Small intestine (tissue), 7 donors: ENCODE measurements around the gene CRABP2. TPM values are rescaled to one million over a fixed set of nuclear protein-coding genes. Genes with fewer than 3 reads are reported as not detected.

Experiments
- DNase-seq, 2 donors: peaks; one replicate each; pipeline versions ENCODE4 v3.0.0 to v3.0.0-alpha.2; 2013
- FAIRE-seq: peaks from 2 replicates; lab custom pipeline; 2012; peaks lifted over from hg19 to GRCh38; lab: Jason Lieb, UNC
- H3K27ac ChIP-seq, 3 donors: one replicate each; pipeline ENCODE4 v1.5.1; 2013; ENCODE audit warnings: low read length in 2 of 3, mild to moderate bottlenecking in 2 of 3, control low read depth in 1 of 3, inconsistent platforms in 1 of 3, low read depth in 1 of 3, moderate library complexity in 1 of 3
- H3K27me3 ChIP-seq, 3 donors: one replicate each; pipeline ENCODE4 v1.6.1; 2013; ENCODE audit warnings: low read length in 3 of 3, inconsistent platforms in 1 of 3; ENCODE audit not compliant: control insufficient read depth in 3 of 3, insufficient read depth in 3 of 3
- H3K36me3 ChIP-seq, 3 donors: one replicate each; pipeline ENCODE4 v1.6.1; 2013; ENCODE audit warnings: low read length in 3 of 3, inconsistent platforms in 1 of 3, low read depth in 1 of 3, mild to moderate bottlenecking in 1 of 3, moderate library complexity in 1 of 3; ENCODE audit not compliant: control insufficient read depth in 3 of 3, insufficient read depth in 2 of 3
- H3K4me1 ChIP-seq, 3 donors: one replicate each; pipeline ENCODE4 v1.6.1; 2013; ENCODE audit warnings: low read length in 2 of 3, inconsistent platforms in 1 of 3, low read depth in 1 of 3, mild to moderate bottlenecking in 1 of 3, moderate library complexity in 1 of 3; ENCODE audit not compliant: control insufficient read depth in 3 of 3, insufficient read depth in 2 of 3
- H3K4me3 ChIP-seq, 3 donors: one replicate each; pipeline ENCODE4 v1.5.1; 2013; ENCODE audit warnings: low read length in 3 of 3, control low read depth in 1 of 3, inconsistent platforms in 1 of 3, low read depth in 1 of 3, mild to moderate bottlenecking in 1 of 3, moderate library complexity in 1 of 3
- H3K9me3 ChIP-seq, 2 donors: one replicate each; pipeline ENCODE4 v1.6.1; 2013; ENCODE audit warnings: low read depth in 1 of 2, low read length in 1 of 2; ENCODE audit not compliant: control insufficient read depth in 2 of 2, insufficient read depth in 1 of 2
- WGBS, 3 donors: extraction: QIAGEN DNeasy Blood & Tissue Kit; methylation state at CpG; one replicate each; pipeline ENCODE4 v1.1.7; 2013; 5-methylcytosine and 5-hydroxymethylcytosine counted together
- polyA plus RNA-seq, 4 donors: library from polyadenylated mRNA; stranded (reverse) in 3 of 4; unstranded in 1 of 4; fragments of 200-250 nt in 3 of 4; fragments of 120-200 nt in 1 of 4; gene quantifications; one replicate each; pipeline versions ENCODE4 v1.2.1 to v1.2.3, GENCODE V29; 2013
- donor health status: healthy with polysubstance abuse.
- donor health status: control.
- donor health status: control.
- donor health status: Bipolar disorder and iron deficiency.
- donor health status: healthy.

The CRABP2 gene
- polyA plus RNA-seq, 4 donors = 0.81 to 3.1 (median 1.4) TPM

DNA sequence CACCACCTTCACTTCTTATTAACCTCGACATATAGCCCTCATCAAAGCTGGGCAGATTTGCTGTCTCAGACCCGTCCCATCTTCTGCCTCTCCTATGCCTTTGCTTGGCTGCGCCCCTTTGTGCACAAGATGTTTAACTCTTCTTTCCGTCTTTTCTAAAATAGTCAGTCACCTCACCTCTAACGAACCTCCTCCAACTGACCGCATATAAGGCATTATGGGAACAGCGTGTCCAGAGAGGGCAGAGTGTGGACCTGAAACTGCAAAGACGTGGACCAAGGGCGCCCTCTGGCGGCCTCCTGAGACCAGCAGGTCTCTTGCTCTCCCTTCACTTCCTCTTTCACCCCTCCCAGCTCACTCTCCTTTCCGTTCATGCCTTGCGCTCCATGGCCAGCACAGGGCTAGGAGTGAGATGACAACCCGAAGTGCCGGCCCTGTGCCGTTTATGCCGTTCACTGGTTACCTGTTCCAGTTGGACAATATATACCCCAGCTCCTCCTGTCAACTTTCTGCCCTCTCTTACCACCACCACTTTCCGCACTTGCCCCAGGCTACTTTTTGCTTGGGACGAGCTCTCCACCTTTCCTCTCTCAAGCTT is 20.4 kb upstream of the CRABP2 start:
- DNase-seq = peak; percentile 91 to 94
- Histone ChIP-seq H3K4me1 (peaks cover 8 to 34% (median 12%) of the 10 kb centered on the region in 3 donors), H3K9me3 (no peaks in the 10 kb centered on the region), H3K27ac (peak overlapping the region in 1 of 3 donors; percentile 3), H3K4me3 (peak overlapping the region in 2 of 3 donors; percentile 72 to 95), H3K36me3 (peaks cover 11 to 53% (median 17%) of the 10 kb centered on the region in 3 donors), H3K27me3 (no peaks in the 10 kb centered on the region)
- FAIRE-seq = no peak
- WGBS, 3 donors = 10 to 13% (median 12%) methylated on average over 18 of the region's 18 CpGs

DNA sequence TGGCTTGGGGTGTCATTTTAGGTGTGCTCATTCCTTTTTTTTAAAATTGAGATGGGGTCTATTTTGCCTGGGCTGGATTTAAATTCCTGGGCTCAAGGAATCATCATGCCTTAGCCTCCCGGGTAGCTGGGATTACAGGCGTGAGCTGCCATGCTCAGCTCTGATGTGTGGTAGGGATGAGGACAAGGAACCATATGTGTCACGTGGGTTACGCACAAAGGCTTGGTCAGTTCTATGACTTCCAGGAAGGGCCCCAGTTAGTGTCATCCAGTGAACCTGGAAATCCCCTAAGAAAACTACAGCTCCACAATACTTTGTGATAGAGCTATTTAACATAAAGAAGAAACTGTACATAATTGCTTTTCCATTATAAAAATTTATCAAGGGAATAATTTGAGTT is 16.2 kb upstream of the CRABP2 start:
- no peak for FAIRE-seq
- no peak for DNase-seq
- Histone ChIP-seq H3K4me1 (peaks cover 2 to 13% (median 4%) of the 10 kb centered on the region in 3 donors), H3K9me3 (no peaks in the 10 kb centered on the region), H3K27ac (no peak overlapping the region), H3K36me3 (peaks cover 11 to 53% (median 17%) of the 10 kb centered on the region in 3 donors), H3K27me3 (no peaks in the 10 kb centered on the region), H3K4me3 (no peak overlapping the region)
- 77 to 92% (median 80%) methylated on average over 4 of the region's 4 CpGs for WGBS, 3 donors

DNA sequence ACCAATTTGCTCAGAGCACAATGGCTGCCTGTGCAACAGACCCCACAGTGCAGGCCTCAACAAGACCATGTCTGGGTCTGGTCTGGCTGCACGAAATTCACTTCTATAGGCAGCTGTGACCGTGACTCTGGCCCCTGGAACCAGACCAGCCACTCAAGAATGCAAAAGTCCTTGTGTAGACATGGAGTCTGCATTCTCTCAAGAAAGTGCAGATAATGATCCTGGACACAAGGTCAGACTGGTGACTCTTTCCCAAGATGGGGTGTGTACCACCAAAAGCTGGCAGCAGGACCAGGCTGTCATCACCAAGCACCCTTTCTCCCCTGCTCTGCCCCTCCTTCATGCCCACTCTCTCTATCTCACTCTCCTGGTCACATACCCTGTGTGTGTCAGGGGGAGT is 15.7 kb upstream of the CRABP2 start:
- Histone ChIP-seq H3K27me3 (no peaks in the 10 kb centered on the region), H3K9me3 (no peaks in the 10 kb centered on the region), H3K27ac (no peak overlapping the region), H3K4me1 (peaks cover 2 to 9% (median 4%) of the 10 kb centered on the region in 3 donors), H3K36me3 (peaks cover 11 to 49% (median 17%) of the 10 kb centered on the region in 3 donors), H3K4me3 (no peak overlapping the region)
- FAIRE-seq (no peak), DNase-seq (no peak)
- WGBS, 3 donors = 70 to 94% (median 79%) methylated on average over 2 of the region's 2 CpGs

DNA sequence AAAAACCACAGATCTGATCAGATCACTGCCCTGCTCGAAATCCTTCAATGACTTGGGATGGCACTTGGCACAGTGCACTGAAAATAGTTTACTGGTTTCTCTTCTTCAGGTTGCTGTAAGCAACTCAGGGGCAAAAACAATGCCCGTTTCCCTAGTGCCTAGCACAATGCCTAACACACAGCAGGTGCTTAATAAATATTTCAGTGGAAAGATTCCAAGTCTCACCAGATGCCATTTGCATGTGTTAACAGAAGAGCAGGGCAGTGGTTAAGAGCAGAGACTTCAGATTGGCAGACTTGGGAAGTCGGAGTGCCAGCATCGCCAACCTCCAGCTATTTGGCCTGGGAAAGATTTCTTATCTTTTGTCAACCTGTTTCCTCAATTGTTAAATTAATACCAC is 12.0 kb upstream of the CRABP2 start:
- WGBS, 3 donors = 73 to 86% (median 75%) methylated on average over 4 of the region's 4 CpGs
- FAIRE-seq = no peak

DNA sequence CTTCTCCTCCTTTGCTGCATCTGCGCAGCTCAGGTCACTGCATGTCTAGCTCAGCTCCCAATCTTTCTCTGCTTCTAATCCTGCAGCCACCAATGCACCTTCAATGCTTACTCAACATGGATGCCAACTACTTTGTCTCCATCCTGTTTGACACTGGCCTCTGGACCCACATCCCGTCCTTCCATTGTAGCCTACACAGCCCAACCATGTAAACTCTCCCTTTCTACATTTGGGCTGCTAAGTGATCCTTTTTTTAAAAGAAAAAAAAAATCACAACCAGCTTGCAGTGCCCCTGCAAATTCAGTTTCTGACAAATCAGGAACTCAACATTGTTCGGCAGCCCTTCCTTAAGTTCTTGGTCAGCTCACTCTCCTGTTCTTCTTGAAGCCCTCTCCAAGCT is 9.4 kb upstream of the CRABP2 start:
- WGBS, 3 donors = 76 to 94% (median 89%) methylated on average over 3 of the region's 3 CpGs
- Histone ChIP-seq H3K36me3 (peaks cover 0 to 13% (median 0%) of the 10 kb centered on the region in 3 donors), H3K27ac (no peak overlapping the region), H3K27me3 (no peaks in the 10 kb centered on the region), H3K4me1 (no peaks in the 10 kb centered on the region), H3K4me3 (no peak overlapping the region), H3K9me3 (no peaks in the 10 kb centered on the region)
- FAIRE-seq (no peak), DNase-seq (no peak)

More for the DNA sequence above, 12.0 kb upstream of the CRABP2 start:
- Histone ChIP-seq H3K9me3 (no peaks in the 10 kb centered on the region), H3K27me3 (no peaks in the 10 kb centered on the region), H3K27ac (no peak overlapping the region), H3K4me1 (no peaks in the 10 kb centered on the region), H3K36me3 (peaks cover 4 to 17% (median 8%) of the 10 kb centered on the region in 3 donors), H3K4me3 (no peak overlapping the region)
- DNase-seq = no peak

DNA sequence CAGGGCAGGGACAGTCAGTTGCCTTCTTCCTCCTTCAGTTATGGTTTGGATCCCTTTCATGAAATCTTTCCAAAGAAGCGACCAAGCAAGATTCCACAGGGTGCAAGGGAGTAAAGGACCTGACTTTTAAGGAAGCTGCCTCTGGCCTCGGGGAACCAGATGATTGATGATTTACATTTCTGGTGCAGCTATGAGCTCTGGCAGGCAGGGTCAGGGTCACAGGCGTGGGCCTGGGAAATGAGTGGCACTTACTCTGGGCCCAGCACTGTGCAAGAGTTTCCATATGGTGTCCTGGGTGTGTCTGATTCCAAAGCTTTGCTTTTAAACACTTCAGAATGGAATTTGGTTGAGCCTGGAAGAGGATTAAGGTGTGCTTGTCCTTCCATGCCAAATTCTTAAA is 7.2 kb upstream of the CRABP2 start:
- no peak overlapping the region for H3K27ac ChIP-seq
- peaks cover 0 to 7% (median 0%) of the 10 kb centered on the region in 3 donors for H3K36me3 ChIP-seq
- H3K4me3 ChIP-seq = no peak overlapping the region
- DNase-seq (no peak), FAIRE-seq (no peak)
- H3K4me1 ChIP-seq = peaks cover 0 to 10% (median 0%) of the 10 kb centered on the region in 3 donors
- 47 to 61% (median 60%) methylated on average over 3 of the region's 3 CpGs for WGBS, 3 donors
- H3K9me3 ChIP-seq = no peaks in the 10 kb centered on the region
- H3K27me3 ChIP-seq = no peaks in the 10 kb centered on the region

DNA sequence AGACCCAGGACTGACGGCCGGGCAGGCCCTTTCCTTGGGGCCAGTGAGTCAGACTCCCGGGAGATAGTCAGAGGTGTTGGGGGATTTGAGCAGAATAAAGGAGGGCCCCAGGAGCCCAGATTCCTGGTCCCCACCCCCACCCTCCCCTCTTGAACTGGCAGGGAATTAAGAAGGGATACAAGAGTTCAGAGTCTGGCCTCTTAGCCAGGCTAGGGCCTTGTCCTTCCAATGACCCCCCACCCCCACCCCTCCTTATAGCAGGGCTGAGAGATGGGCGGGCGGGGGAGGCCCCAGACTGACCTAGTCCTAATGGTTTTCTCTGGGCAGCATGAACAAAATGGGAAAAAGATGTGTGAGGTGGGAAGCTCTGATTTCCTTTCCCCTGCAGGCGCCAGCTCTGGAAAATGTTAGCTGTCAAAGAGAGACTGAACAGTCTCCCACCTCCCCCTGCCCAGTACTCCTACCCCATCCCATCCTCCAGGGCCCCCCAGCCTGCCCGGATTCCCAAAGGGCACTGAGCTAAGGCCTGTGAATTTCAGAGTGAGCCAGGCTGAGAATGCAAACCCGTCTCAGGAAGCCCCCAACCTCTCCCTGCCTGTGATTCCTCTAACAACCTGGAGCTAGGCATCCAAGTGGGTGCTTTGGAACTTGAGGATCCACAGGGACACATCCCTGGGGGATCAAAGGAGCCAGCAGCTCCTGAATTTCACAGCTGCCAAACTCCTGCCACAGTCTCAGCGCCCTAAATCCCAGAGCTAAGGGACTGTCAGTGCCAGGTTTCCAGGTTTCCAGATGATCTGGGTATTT is 5.8 kb upstream of the CRABP2 start:
- no peak for FAIRE-seq
- Histone ChIP-seq H3K4me1 (peaks cover 0 to 21% (median 0%) of the 10 kb centered on the region in 3 donors), H3K36me3 (peaks cover 0 to 7% (median 0%) of the 10 kb centered on the region in 3 donors), H3K27ac (no peak overlapping the region), H3K27me3 (peaks cover 0 to 1% (median 0%) of the 10 kb centered on the region in 3 donors), H3K4me3 (no peak overlapping the region), H3K9me3 (no peaks in the 10 kb centered on the region)
- WGBS, 3 donors = 78 to 94% (median 90%) methylated on average over 9 of the region's 9 CpGs
- no peak for DNase-seq

DNA sequence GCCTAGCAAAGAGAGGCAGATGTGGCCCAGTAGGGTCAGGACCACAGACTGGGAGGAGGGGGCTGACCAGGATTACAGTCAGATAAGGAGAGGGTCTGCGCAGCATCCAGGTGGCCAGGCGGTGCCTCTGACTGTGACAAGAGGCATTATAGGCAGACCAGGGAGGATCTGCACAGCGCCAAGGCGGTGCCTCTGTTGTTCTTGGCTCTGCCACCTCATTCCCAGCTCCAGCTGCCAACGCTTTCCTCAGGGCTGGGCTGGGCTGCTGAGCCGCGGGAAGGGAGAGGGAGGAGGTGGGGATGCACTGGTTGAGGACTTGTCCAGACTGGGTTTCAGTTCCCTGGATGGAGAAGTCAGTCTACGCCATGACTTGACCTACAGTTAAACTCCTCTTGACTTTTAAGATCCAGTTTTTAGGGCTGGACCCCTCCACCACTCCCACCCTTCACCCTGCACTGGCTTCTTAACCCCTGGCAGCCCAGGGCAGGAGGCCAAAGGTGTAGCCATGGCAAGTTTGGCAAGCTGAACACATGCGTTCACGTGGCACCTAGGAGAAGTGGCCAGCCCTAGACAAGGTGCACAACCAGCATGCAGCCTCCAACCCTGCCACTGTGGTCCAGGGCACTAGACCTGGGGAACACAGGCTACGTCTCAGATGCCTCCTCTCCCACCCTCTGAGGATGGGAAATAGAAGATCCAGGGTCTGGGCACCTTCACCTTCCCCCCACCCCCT is 4.5 kb upstream of the CRABP2 start:
- DNase-seq = peak in 1 of 2 donors; percentile 47
- Histone ChIP-seq H3K27ac (peak overlapping the region in 1 of 3 donors; percentile 12), H3K4me3 (no peak overlapping the region), H3K4me1 (peaks cover 5 to 34% (median 8%) of the 10 kb centered on the region in 3 donors), H3K9me3 (no peaks in the 10 kb centered on the region), H3K27me3 (peaks cover 0 to 14% (median 0%) of the 10 kb centered on the region in 3 donors), H3K36me3 (peaks cover 0 to 7% (median 0%) of the 10 kb centered on the region in 3 donors)
- FAIRE-seq = no peak
- WGBS, 3 donors = 21 to 48% (median 29%) methylated on average over 10 to 11 of the region's 11 CpGs
